ENCODE measurements around the gene FBLN2.

DNA sequence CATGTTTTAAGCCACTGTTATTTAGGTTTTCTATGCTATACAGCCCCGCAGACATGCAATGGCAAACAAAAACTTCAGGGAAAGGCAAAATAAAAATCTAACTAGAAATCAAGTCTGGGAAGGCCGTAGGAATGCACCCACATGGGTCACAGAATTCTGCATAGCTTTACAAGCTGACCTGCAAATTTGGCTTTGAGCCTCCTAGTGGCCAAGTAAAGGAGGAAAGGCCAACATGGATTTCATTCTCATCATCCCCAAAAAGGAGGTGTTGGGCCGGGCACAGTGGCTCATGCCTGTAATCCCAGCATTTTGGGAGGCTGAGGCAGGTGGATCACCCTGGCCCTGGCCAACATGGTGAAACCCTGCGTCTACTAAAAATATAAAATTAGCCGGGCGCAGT, 124.3 kb downstream of the FBLN2 start:
- TF ChIP-seq, protein P1, sequence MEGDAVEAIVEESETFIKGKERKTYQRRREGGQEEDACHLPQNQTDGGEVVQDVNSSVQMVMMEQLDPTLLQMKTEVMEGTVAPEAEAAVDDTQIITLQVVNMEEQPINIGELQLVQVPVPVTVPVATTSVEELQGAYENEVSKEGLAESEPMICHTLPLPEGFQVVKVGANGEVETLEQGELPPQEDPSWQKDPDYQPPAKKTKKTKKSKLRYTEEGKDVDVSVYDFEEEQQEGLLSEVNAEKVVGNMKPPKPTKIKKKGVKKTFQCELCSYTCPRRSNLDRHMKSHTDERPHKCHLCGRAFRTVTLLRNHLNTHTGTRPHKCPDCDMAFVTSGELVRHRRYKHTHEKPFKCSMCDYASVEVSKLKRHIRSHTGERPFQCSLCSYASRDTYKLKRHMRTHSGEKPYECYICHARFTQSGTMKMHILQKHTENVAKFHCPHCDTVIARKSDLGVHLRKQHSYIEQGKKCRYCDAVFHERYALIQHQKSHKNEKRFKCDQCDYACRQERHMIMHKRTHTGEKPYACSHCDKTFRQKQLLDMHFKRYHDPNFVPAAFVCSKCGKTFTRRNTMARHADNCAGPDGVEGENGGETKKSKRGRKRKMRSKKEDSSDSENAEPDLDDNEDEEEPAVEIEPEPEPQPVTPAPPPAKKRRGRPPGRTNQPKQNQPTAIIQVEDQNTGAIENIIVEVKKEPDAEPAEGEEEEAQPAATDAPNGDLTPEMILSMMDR (IDR thresholded peaks at IDR 0.05; ENCODE audit: low read depth, low read length, missing input control) = peak; percentile 4
- no peak for TF ChIP-seq TAF1 (conservative IDR thresholded peaks at IDR 0.05)
- TF ChIP-seq, protein P2, sequence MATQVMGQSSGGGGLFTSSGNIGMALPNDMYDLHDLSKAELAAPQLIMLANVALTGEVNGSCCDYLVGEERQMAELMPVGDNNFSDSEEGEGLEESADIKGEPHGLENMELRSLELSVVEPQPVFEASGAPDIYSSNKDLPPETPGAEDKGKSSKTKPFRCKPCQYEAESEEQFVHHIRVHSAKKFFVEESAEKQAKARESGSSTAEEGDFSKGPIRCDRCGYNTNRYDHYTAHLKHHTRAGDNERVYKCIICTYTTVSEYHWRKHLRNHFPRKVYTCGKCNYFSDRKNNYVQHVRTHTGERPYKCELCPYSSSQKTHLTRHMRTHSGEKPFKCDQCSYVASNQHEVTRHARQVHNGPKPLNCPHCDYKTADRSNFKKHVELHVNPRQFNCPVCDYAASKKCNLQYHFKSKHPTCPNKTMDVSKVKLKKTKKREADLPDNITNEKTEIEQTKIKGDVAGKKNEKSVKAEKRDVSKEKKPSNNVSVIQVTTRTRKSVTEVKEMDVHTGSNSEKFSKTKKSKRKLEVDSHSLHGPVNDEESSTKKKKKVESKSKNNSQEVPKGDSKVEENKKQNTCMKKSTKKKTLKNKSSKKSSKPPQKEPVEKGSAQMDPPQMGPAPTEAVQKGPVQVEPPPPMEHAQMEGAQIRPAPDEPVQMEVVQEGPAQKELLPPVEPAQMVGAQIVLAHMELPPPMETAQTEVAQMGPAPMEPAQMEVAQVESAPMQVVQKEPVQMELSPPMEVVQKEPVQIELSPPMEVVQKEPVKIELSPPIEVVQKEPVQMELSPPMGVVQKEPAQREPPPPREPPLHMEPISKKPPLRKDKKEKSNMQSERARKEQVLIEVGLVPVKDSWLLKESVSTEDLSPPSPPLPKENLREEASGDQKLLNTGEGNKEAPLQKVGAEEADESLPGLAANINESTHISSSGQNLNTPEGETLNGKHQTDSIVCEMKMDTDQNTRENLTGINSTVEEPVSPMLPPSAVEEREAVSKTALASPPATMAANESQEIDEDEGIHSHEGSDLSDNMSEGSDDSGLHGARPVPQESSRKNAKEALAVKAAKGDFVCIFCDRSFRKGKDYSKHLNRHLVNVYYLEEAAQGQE (IDR thresholded peaks at IDR 0.05) = no peak
- no peak for TF ChIP-seq GABPA (IDR thresholded peaks at IDR 0.05 in 1 of 2, conservative IDR thresholded peaks at IDR 0.05 in 1 of 2)
